ENCODE results near the gene ASF1A.

- TF ChIP-seq POLR2A (IDR thresholded peaks at IDR 0.05; ENCODE audit: low read depth, low read length) (no peak), TAF1 (IDR thresholded peaks at IDR 0.05; ENCODE audit: borderline replicate concordance, low read depth, low read length) (no peak), POLR2AphosphoS5 (IDR thresholded peaks at IDR 0.05; ENCODE audit: low read depth, low read length) (no peak)
Measured at GRCh38 chr6:118844915-118845314, 49.0 kb upstream of the ASF1A start.

All from GM12892 (cell line).